ENCODE data around the gene KIAA1217. TPM values are rescaled to one million over a fixed set of nuclear protein-coding genes. Genes with fewer than 3 reads are reported as not detected.

The KIAA1217 gene
- total and polyA plus RNA-seq, 2 experiments from 2014 or later: 13.3 to 23.1 TPM

- Histone ChIP-seq H3K36me3 (no peaks in the 10 kb centered on the region), H3K9me3 (ENCODE audit: low read depth) (no peaks in the 10 kb centered on the region), H3K27me3 (no peaks in the 10 kb centered on the region), H3K27ac (no peak overlapping the region), H3K4me1 (ENCODE audit: low read depth) (no peaks in the 10 kb centered on the region), H3K4me3 (no peak overlapping the region)
- no peak for DNase-seq (ENCODE audit: low read depth in 1 of 2, low spot score in 1 of 2)
- TF ChIP-seq, protein P1, sequence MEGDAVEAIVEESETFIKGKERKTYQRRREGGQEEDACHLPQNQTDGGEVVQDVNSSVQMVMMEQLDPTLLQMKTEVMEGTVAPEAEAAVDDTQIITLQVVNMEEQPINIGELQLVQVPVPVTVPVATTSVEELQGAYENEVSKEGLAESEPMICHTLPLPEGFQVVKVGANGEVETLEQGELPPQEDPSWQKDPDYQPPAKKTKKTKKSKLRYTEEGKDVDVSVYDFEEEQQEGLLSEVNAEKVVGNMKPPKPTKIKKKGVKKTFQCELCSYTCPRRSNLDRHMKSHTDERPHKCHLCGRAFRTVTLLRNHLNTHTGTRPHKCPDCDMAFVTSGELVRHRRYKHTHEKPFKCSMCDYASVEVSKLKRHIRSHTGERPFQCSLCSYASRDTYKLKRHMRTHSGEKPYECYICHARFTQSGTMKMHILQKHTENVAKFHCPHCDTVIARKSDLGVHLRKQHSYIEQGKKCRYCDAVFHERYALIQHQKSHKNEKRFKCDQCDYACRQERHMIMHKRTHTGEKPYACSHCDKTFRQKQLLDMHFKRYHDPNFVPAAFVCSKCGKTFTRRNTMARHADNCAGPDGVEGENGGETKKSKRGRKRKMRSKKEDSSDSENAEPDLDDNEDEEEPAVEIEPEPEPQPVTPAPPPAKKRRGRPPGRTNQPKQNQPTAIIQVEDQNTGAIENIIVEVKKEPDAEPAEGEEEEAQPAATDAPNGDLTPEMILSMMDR (IDR thresholded peaks at IDR 0.05; ENCODE audit: low read depth, low read length): no peak
Measured at GRCh38 chr10:24453404-24453830, 244.5 kb downstream of the KIAA1217 start.

DNA sequence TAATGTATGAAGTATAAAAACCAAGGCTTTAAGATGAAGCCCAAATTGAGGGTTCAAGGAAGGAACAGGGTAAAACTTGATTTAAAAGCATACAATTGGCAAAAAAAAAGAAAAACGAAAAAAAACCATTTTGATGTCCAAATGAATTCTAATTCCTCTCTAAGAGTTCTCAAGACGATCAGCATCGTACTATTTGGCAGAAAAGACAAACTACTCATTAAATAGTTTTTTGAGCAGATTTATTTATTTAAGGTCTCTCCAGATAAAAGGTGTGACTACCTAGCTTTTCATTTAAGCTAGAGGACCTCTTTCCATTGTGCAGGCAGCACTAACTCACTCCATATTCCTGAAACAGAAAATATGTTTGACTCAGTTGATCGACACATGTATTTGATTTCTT lies 245.0 kb downstream of the KIAA1217 start:
- Histone ChIP-seq H3K36me3 (no peaks in the 10 kb centered on the region), H3K4me3 (no peak overlapping the region), H3K4me1 (ENCODE audit: low read depth) (no peaks in the 10 kb centered on the region), H3K9me3 (ENCODE audit: low read depth) (no peaks in the 10 kb centered on the region), H3K27me3 (no peaks in the 10 kb centered on the region), H3K27ac (no peak overlapping the region)
- DNase-seq (ENCODE audit: low read depth in 1 of 2, low spot score in 1 of 2): no peak
- TF ChIP-seq, protein P1 (IDR thresholded peaks at IDR 0.05; ENCODE audit: low read depth, low read length): no peak

DNA sequence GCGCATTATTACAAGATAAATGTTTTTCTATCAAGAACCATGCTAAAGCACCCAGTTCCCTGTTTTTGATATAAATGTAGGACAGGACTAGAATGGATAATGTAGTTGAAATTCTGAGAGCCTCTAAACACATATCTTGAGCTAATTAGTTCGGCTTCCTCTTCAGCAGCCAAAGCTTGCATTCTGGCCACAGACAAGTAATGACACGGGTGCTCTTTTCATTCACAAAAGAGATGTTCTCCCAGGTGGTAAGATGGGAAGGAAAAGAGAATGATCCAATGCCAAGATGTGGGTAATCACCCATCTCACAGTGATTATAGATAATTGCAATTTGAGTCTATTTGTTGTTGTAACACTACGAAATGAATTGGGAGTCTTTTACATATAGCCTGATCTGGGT lies 246.5 kb downstream of the KIAA1217 start:
- Histone ChIP-seq H3K27ac (no peak overlapping the region), H3K36me3 (no peaks in the 10 kb centered on the region), H3K27me3 (no peaks in the 10 kb centered on the region), H3K4me1 (ENCODE audit: low read depth) (no peaks in the 10 kb centered on the region), H3K9me3 (ENCODE audit: low read depth) (no peaks in the 10 kb centered on the region), H3K4me3 (no peak overlapping the region)
- no peak for DNase-seq (ENCODE audit: low read depth in 1 of 2, low spot score in 1 of 2)
- TF ChIP-seq, protein P1 (IDR thresholded peaks at IDR 0.05; ENCODE audit: low read depth, low read length): no peak

DNA sequence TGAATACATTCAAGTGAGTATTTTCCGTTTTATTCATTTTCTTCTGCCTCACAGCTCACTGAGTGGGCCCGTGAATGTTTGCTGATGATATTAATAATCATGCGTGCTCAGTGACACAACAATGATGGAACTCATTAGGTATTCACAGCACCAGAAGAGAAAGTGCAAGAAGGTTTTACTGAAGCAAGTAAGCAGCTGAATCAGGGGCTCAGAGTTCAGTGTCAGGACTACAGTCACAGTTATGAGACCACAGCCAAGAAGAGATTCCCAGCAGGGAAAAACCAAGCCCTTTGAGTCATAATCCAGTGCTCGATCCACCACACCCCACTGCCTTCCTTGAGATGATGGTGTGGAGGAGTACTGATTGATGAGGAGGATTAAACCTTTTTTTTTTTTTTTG lies 247.4 kb downstream of the KIAA1217 start:
- no peaks in the 10 kb centered on the region for H3K36me3 ChIP-seq
- no peaks in the 10 kb centered on the region for H3K9me3 ChIP-seq (ENCODE audit: low read depth)
- no peaks in the 10 kb centered on the region for H3K27me3 ChIP-seq
- peak in 1 of 2 donors; percentile 46 for DNase-seq (ENCODE audit: low read depth in 1 of 2, low spot score in 1 of 2)
- no peaks in the 10 kb centered on the region for H3K4me1 ChIP-seq (ENCODE audit: low read depth)
- no peak overlapping the region for H3K27ac ChIP-seq
- TF ChIP-seq, protein P1 (IDR thresholded peaks at IDR 0.05; ENCODE audit: low read depth, low read length): no peak
- H3K4me3 ChIP-seq: no peak overlapping the region

DNA sequence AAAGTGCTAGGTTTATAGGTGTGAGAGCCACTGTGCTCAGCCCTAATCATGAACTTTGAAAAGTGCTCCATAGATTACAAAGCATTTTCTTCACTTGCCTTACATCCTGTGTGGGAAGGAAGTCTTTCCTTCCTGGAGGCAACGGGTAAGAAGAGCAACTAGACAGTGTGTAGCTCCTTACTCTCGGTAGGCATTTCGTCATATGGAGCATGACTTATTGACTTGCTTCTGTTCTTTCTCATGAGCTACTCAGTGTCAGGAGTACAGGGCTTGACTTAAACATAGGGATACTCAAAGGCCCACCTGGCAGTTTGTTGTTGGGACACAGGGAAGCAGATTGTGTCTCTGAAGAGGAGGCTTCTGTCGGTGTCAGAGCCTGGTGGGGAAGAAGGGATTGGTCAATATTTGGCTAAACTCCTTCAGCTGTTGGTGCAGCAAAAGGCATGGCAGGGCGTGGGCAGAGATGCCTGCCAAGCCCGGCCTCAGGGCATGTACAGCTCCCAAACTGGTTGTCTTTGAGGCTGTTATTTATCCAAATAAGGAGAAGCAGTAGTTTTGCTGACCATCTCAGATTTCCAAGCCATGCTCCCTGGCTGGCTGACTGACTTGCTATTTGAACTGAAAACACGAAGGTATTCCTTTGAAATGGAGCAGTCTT lies 248.9 kb downstream of the KIAA1217 start:
- no peaks in the 10 kb centered on the region for H3K9me3 ChIP-seq (ENCODE audit: low read depth)
- no peak for DNase-seq (ENCODE audit: low read depth in 1 of 2, low spot score in 1 of 2)
- H3K4me1 ChIP-seq (ENCODE audit: low read depth): peaks cover 4% of the 10 kb centered on the region
- TF ChIP-seq, protein P1 (IDR thresholded peaks at IDR 0.05; ENCODE audit: low read depth, low read length): no peak
- H3K27me3 ChIP-seq: no peaks in the 10 kb centered on the region
- no peak overlapping the region for H3K4me3 ChIP-seq
- H3K36me3 ChIP-seq: no peaks in the 10 kb centered on the region
- no peak overlapping the region for H3K27ac ChIP-seq

All from cardiac muscle cell (in vitro differentiated cells and primary cell).